Mucosa of descending colon (tissue), 3 donors: ENCODE results near the gene CXCR6. TPM values are rescaled to one million over a fixed set of nuclear protein-coding genes. Genes with fewer than 3 reads are reported as not detected.
"Not testable (repeated sequence)": the region's sequence is repeated elsewhere in the genome, so short reads cannot be mapped to it uniquely, and the experiment has no call there.

Source experiments
- ATAC-seq: fragments of 200-7000 bp; cut with Tn5 transposase; one replicate; pipeline ENCODE4 v1.9.1; 2020; ENCODE audit warnings: mild to moderate bottlenecking, moderate library complexity
- DNase-seq, 3 donors: peaks; one replicate each; pipeline ENCODE4 v3.0.0-alpha.2; 2020
- H3K36me3 ChIP-seq: fragments of 200-600 bp; one replicate; pipeline ENCODE4 v1.8.0; 2021; ENCODE audit warnings: low read depth, mild to moderate bottlenecking
- H3K4me1 ChIP-seq: fragments of 200-600 bp; one replicate; pipeline ENCODE4 v1.8.0; 2021; ENCODE audit warnings: low read depth, mild to moderate bottlenecking
- H3K4me3 ChIP-seq: fragments of 200-600 bp; one replicate; pipeline ENCODE4 v1.8.0; 2021; ENCODE audit warnings: mild to moderate bottlenecking
- H3K9me3 ChIP-seq: fragments of 200-600 bp; one replicate; pipeline ENCODE4 v1.8.0; 2021; ENCODE audit warnings: mild to moderate bottlenecking
- intact Hi-C, 2 donors: fragments of 100-400 bp; cut with DNase I in 1 of 2; cut with micrococcal nuclease in 1 of 2; formaldehyde crosslinking; loops; one replicate each; pipeline versions ENCODE4 v1.11.0 to v1.11.1; 2022; cut with DNase I, micrococcal nuclease
- total RNA-seq, 3 donors: library from RNA; stranded (reverse); fragmentation: NEBNext Ultra II Directional in 2 of 3; extraction: Animal tissue kit (Norgen Biotek cat#: 25700) in 2 of 3; gene quantifications; one replicate each; pipeline versions ENCODE4 v1.2.1 to v1.2.4, GENCODE V29; 2021 to 2023
- TF ChIP-seq, protein P1 (sequence below): fragments of 200-600 bp; IDR thresholded peaks from one replicate; pipeline ENCODE4 v1.8.0; 2022; ENCODE audit warnings: antibody characterized with exemption, mild to moderate bottlenecking
- donor health status: DM: no; HTN: no; CAD: no; lungs with moderate emphysema.
- donor health status: DM: no; HTN: no; CAD: no.
- donor health status: DM: no; HTN: yes; CAD: no.

CXCR6 gene
- total RNA-seq, 3 donors from 2014 or later: 1.5 to 3.6 (median 1.7) TPM

GRCh38 chr3:45995236-45996192, 52.2 kb downstream of the CXCR6 start, which contains the start of gene FYCO1:
TSS of gene FYCO1 (minus strand) at chr3:45995824. CDS start at chr3:45984910, 10,914 bp downstream.
- H3K36me3 ChIP-seq: no peaks in the 10 kb centered on the region
- no peaks in the 10 kb centered on the region for H3K9me3 ChIP-seq
- peaks cover 19% of the 10 kb centered on the region for H3K4me1 ChIP-seq
- DNase-seq: peak; percentile 94 to 97 (median 95)
- ATAC-seq: peak; percentile 97
- TF ChIP-seq, protein P1, sequence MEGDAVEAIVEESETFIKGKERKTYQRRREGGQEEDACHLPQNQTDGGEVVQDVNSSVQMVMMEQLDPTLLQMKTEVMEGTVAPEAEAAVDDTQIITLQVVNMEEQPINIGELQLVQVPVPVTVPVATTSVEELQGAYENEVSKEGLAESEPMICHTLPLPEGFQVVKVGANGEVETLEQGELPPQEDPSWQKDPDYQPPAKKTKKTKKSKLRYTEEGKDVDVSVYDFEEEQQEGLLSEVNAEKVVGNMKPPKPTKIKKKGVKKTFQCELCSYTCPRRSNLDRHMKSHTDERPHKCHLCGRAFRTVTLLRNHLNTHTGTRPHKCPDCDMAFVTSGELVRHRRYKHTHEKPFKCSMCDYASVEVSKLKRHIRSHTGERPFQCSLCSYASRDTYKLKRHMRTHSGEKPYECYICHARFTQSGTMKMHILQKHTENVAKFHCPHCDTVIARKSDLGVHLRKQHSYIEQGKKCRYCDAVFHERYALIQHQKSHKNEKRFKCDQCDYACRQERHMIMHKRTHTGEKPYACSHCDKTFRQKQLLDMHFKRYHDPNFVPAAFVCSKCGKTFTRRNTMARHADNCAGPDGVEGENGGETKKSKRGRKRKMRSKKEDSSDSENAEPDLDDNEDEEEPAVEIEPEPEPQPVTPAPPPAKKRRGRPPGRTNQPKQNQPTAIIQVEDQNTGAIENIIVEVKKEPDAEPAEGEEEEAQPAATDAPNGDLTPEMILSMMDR: no peak
- peak within 1 kb of the TSS; percentile 86 for H3K4me3 ChIP-seq
- intact Hi-C loops: no loop called here

GRCh38 chr3:45997499-45997898, 54.2 kb downstream of the CXCR6 start:
- H3K4me3 ChIP-seq, intact Hi-C loops, ATAC-seq, DNase-seq, H3K36me3 ChIP-seq, H3K9me3 ChIP-seq: not testable (repeated sequence)
- H3K4me1 ChIP-seq: peaks cover 16% of the 10 kb centered on the region

- intact Hi-C loops: no loop called here
- Histone ChIP-seq H3K9me3 (no peaks in the 10 kb centered on the region), H3K4me1 (peaks cover 16% of the 10 kb centered on the region), H3K36me3 (no peaks in the 10 kb centered on the region), H3K4me3 (no peak overlapping the region)
- no peak for DNase-seq
- TF ChIP-seq, protein P1: no peak
- ATAC-seq: no peak
These were observed 54.7 kb downstream of the CXCR6 start for GRCh38 chr3:45997942-45998341.

Other genes with a start within 250 kb of the CXCR6 start
- 1 to 10 TPM in 2 of 3 donors, under 1 TPM in 1; 0.29 to 2.4 (median 1.2) TPM for gene SLC6A20, start 146.9 kb upstream of the CXCR6 start, total RNA-seq
- gene LZTFL1, start 101.3 kb upstream of the CXCR6 start, total RNA-seq: 10 to 100 TPM; 12.6 to 16.5 (median 16.4) TPM
- under 1 TPM in 2 of 3 donors, not detected in 1; 0.12 to 0.22 TPM for gene CCR9, start 56.9 kb upstream of the CXCR6 start, total RNA-seq
- gene FYCO1, start 52.4 kb downstream of the CXCR6 start, total RNA-seq: 10 to 100 TPM; 25.4 to 76.5 (median 27.7) TPM
- under 1 TPM; 0.13 to 0.29 (median 0.20) TPM for gene XCR1, start 84.0 kb downstream of the CXCR6 start, total RNA-seq